Measurements from ENCODE around the gene KRABD2.
A peak's percentile ranks its signal among the peaks of the same experiment; 100 is the strongest.
"Not testable (repeated sequence)": the region's sequence is repeated elsewhere in the genome, so short reads cannot be mapped to it uniquely, and the experiment has no call there.

Gene KRABD2

DNA sequence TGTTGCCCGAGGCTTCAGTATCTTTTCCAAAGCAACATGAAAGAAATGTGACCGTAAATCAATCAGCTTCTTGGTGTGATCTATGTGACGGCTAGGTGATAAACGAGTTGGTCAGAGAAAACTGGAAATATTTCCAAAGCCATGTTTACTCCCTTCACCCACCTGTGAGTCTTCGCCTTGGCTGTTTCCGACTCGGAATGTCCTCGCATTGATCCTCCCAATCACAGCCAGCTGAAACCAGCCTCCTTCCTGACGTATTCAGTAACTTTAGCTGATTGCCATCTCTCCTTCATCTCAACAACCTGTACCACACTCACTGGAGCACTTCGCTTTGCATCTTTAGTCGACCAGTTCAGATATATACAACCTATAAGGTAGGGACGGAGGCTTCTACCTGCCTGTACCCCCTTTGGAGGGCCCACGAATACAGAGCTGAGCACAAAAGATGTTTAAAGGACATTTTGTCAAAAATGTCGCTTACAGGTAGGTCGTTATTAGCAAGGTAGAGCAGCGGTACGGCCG, 705 bp downstream of the KRABD2 start:
- DNase-seq (ENCODE audit: low spot score in 2 of 2, unreplicated experiment in 2 of 2): no peak
- H3K27me3 Mint-ChIP-seq (ENCODE audit: low read depth): no peaks in the 10 kb centered on the region
- peak overlapping the region; percentile 82 for H3K4me3 Mint-ChIP-seq
- H3K9me3 Mint-ChIP-seq: no peaks in the 10 kb centered on the region
- TF ChIP-seq, protein P1, sequence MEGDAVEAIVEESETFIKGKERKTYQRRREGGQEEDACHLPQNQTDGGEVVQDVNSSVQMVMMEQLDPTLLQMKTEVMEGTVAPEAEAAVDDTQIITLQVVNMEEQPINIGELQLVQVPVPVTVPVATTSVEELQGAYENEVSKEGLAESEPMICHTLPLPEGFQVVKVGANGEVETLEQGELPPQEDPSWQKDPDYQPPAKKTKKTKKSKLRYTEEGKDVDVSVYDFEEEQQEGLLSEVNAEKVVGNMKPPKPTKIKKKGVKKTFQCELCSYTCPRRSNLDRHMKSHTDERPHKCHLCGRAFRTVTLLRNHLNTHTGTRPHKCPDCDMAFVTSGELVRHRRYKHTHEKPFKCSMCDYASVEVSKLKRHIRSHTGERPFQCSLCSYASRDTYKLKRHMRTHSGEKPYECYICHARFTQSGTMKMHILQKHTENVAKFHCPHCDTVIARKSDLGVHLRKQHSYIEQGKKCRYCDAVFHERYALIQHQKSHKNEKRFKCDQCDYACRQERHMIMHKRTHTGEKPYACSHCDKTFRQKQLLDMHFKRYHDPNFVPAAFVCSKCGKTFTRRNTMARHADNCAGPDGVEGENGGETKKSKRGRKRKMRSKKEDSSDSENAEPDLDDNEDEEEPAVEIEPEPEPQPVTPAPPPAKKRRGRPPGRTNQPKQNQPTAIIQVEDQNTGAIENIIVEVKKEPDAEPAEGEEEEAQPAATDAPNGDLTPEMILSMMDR (IDR thresholded peaks at IDR 0.05; ENCODE audit: unreplicated experiment): no peak
- peak overlapping the region; percentile 97 for H3K27ac Mint-ChIP-seq
- peaks cover 25% of the 10 kb centered on the region for H3K36me3 Mint-ChIP-seq
- peaks cover 25% of the 10 kb centered on the region for H3K4me1 Mint-ChIP-seq

DNA sequence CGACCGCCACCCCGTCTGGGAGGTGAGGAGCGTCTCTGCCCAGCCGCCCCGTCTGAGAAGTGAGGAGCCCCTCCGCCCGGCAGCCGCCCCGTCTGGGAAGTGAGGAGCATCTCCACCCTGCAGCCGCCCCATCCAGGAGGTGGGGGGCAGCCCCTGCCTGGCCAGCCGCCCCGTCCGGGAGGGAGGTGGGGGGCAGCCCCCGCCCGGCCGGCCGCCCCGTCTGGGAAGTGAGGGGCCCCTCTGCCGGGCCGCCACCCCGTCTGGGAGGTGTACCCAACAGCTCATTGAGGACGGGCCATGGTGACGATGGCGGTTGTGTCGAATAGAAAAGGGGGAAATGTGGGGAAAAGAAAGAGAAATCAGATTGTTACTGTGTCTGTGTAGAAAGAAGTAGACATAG, 2.6 kb downstream of the KRABD2 start:
- DNase-seq (ENCODE audit: low spot score in 2 of 2, unreplicated experiment in 2 of 2); H3K27ac Mint-ChIP-seq; H3K4me3 Mint-ChIP-seq; H3K9me3 Mint-ChIP-seq; H3K27me3 Mint-ChIP-seq (ENCODE audit: low read depth): not testable (repeated sequence)
- peaks cover 15% of the 10 kb centered on the region for H3K4me1 Mint-ChIP-seq
- peaks cover 31% of the 10 kb centered on the region for H3K36me3 Mint-ChIP-seq

- no peaks in the 10 kb centered on the region for H3K27me3 Mint-ChIP-seq (ENCODE audit: low read depth)
- no peak for DNase-seq (ENCODE audit: low spot score in 2 of 2, unreplicated experiment in 2 of 2)
- no peak overlapping the region for H3K4me3 Mint-ChIP-seq
- H3K9me3 Mint-ChIP-seq: no peaks in the 10 kb centered on the region
- peaks cover 32% of the 10 kb centered on the region for H3K36me3 Mint-ChIP-seq
- TF ChIP-seq, protein P1 (IDR thresholded peaks at IDR 0.05; ENCODE audit: unreplicated experiment): no peak
- H3K4me1 Mint-ChIP-seq: peaks cover 15% of the 10 kb centered on the region
- no peak overlapping the region for H3K27ac Mint-ChIP-seq
Measured at GRCh38 chr17:8372422-8372821, 4.1 kb downstream of the KRABD2 start.

- Mint-ChIP-seq H3K9me3 (no peaks in the 10 kb centered on the region), H3K27ac (no peak overlapping the region), H3K4me1 (peaks cover 17% of the 10 kb centered on the region), H3K27me3 (ENCODE audit: low read depth) (no peaks in the 10 kb centered on the region), H3K36me3 (peaks cover 30% of the 10 kb centered on the region), H3K4me3 (no peak overlapping the region)
- TF ChIP-seq, protein P1 (IDR thresholded peaks at IDR 0.05; ENCODE audit: unreplicated experiment): no peak
- DNase-seq (ENCODE audit: low spot score in 2 of 2, unreplicated experiment in 2 of 2): no peak
Measured at GRCh38 chr17:8371786-8372185, 4.7 kb downstream of the KRABD2 start.

DNA sequence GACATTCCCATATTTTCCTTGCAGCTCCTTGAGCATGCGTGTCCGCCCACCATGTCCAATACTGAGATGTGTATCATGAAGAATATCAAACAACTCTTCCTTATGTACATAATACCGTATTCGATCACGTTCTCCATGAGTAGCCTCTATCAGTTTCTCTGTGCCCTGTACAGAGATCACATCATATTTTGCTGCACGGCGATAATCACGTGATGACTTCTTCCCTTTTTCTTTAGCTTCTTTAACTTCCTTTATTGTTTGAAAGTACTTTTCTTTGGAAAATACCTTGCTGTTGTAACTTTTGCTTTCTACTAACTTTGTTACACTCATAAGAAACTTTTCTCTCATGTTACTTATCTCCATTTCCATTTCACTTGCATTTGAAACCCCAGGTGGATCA, 6.6 kb downstream of the KRABD2 start:
- Mint-ChIP-seq H3K36me3 (peaks cover 30% of the 10 kb centered on the region), H3K4me3 (no peak overlapping the region), H3K4me1 (peaks cover 16% of the 10 kb centered on the region), H3K27me3 (ENCODE audit: low read depth) (no peaks in the 10 kb centered on the region), H3K27ac (no peak overlapping the region), H3K9me3 (no peaks in the 10 kb centered on the region)
- DNase-seq (ENCODE audit: low spot score in 2 of 2, unreplicated experiment in 2 of 2): no peak
- TF ChIP-seq, protein P1 (IDR thresholded peaks at IDR 0.05; ENCODE audit: unreplicated experiment): no peak

DNA sequence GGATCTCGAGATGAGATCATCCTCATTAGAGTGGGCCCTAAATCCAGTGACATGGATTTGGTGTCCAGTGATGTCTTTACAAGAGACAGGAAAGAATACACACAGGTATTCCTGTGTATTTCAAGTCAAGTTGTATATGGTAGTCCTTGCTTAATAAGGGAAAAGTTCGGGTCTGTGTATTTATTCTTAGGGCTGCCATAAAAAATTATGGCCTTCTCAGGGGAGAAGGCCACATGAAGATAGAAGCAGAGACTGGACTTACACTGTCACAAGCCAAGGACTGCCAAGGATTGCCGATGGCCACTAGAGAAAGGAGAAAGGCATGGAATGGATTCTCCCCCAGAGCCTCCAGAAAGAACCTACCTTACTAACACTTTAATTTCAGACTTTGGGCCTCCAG, 8.3 kb downstream of the KRABD2 start:
- Mint-ChIP-seq H3K27me3 (ENCODE audit: low read depth) (no peaks in the 10 kb centered on the region), H3K4me1 (peaks cover 14% of the 10 kb centered on the region), H3K4me3 (no peak overlapping the region), H3K9me3 (no peaks in the 10 kb centered on the region), H3K36me3 (peaks cover 30% of the 10 kb centered on the region), H3K27ac (no peak overlapping the region)
- TF ChIP-seq, protein P1 (IDR thresholded peaks at IDR 0.05; ENCODE audit: unreplicated experiment): no peak
- DNase-seq (ENCODE audit: low spot score in 2 of 2, unreplicated experiment in 2 of 2): no peak
